ENCODE results near the gene FBN3.
"Not testable (repeated sequence)": the region's sequence is repeated elsewhere in the genome, so short reads cannot be mapped to it uniquely, and the experiment has no call there.

Gene FBN3

DNA sequence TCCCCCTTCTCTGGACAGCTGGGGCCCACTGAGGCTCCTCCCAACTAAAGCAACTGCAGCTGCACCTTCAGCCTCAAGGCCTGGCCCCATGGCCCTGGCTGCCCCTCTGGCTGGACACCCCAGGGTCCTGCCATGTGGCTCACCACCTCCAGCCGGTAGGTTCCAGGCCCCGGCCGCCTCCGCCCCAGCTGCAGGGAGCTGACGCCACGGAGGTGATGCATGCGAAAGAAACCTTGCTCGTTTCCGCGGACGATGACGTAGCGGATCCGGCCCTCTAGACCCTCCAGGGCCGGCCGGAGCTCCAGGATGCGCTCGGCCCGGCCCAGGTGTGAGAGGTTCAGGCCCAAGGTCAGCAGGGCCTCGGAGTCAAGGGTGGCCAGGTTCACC is 83.5 kb downstream of the FBN3 start:
- no peak for FAIRE-seq
- DNase-seq (ENCODE audit: insufficient read length, low spot score) = no peak

DNA sequence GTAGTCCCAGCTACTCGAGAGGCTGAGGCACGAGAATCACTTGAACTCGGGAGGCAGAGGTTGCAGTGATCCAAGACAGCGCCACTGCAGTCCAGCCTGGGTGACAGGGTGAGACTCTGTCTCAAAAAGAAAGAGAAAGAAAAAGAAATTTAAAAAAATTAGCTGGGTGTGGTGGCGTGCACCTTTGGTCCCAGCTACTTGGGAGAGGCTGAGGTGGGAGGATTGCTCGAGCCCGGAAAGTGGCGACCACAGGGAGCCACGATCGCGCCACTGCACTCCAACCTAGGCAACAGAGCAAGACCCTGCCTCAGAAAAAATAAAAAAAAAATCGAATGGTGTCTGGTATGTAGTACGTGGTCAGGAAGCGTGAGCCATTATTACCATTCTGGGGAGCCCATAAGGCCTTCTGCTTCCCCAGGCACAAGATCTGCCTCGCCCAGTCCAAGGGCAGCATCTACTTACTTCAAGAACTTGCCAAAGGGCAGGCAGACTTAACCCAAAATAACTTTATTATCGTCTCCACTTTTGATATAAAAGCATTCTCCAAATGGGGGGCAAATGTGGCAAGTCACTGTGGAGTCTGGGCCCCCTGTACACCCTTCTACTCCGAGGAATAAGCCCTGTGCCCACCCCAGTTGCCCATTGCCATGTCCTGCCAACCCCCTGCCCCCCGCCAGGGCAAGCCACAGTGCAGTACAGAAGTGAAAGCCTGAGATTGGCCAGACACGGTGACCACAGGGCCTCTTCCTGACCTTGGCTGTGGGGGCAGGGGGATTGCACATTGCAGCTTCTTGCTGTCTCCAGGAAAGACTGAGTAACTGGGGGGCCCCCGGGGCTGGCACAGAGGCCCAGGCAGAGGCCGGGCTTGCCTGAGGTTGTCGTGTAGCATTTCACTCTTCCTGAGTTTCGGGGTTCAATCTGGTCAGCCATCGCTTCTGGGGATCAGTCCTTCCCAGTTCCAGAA is 84.2 kb downstream of the FBN3 start:
- DNase-seq (ENCODE audit: insufficient read length, low spot score) (no peak), FAIRE-seq (no peak)

DNA sequence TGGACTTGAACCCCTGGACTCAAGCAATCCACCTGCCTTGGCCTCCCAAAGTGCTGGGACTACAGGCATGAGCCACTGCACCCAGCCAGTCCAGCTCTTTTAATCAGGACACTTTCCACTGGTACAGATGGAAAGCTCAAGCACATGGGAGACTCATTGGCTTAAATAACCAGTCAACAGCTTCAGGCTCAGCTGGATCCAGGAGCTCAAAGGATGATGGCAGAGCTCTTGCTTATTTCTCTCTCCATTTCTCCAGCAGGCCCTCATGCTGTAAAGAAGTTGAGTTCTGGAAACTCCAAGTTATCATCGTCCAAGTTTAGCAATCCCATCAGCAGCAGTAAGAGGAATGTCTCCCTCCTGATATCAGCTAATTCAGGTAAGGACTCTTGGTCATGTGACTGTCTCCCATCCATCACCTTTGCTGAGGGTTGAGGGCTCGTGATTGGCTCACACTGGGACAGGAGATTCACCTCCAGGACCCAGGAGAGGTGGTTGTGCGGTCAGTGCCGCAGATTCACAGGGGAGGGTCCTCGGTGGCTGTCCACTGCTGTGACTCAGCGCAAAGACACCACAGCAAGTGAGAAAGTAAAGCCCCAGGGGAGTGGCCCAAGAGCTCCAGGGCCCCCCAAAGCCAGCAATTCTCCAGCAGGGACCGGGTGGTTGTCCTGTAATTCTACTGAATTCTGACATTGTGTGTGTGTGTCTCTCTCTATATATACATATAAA is 91.7 kb downstream of the FBN3 start:
- DNase-seq (ENCODE audit: insufficient read length, low spot score) (no peak), FAIRE-seq (no peak)

DNA sequence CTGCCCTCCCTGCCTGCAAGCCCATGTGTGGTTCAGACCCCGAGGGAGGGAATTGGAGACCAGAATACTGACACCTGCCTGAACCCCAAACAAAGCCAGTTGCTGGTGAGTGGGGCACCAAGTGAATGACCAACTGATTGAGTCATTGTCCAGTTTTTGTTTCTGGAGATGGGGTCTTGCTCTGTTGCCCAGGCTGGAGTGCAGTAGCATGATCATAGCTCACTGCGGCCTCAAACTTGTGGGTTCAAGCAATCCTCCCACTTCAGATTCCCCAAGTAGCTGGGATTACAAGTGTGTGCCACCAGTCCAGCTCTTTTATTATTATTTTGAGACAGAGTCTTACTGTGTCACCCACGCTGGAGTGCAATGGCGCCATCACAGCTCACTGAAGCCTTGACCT is 92.9 kb downstream of the FBN3 start:
- FAIRE-seq = no peak
- no peak for DNase-seq (ENCODE audit: insufficient read length, low spot score)

DNA sequence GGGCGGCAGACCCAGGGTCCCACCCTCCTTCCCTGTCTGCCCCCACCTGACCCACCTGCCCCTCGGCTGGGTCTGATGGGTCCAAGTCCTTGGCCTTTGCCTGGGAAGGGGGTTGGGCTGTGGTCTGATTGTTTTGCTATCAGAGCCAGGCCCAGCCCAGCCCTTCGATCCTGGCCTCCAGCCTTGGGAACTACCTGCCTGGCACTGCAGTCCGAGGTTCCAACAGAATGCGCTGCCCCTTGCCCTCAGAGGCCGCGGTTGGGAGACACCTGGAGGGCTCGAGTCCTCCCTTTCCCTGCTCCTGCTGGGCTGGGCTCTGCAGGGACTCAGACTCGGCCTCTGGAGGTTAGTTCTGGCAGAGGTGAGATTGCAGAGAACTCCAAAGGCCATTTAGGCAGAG is 95.2 kb downstream of the FBN3 start:
- DNase-seq (ENCODE audit: insufficient read length, low spot score) (no peak), FAIRE-seq (no peak)

DNA sequence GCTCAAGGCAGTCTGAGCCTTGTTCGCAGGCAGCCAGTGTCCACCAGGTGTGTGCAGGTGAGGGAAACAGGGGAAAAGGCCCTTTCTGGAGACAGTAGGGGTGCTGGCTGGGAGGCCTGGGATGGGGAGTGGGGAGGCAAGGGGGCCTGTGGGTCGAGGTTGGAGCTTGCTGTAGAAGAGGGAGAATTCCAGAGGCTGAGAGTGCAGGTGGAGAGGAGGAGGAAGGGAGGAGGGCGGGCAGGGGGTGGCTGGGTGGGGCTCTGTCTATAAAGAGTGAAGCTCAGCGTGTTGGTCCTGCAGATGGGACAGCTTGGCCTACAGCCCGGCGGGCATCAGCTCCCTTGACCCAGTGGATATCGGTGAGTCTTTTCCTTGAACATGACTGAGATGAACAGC is 96.9 kb downstream of the FBN3 start, which contains the start of gene CCL25:
CCL25 (plus strand) TSS at position 297 of the 396 bp plus-strand sequence. CDS start 290 bp downstream, outside the sequence.
- no peak for DNase-seq (ENCODE audit: insufficient read length, low spot score)
- FAIRE-seq = no peak

DNA sequence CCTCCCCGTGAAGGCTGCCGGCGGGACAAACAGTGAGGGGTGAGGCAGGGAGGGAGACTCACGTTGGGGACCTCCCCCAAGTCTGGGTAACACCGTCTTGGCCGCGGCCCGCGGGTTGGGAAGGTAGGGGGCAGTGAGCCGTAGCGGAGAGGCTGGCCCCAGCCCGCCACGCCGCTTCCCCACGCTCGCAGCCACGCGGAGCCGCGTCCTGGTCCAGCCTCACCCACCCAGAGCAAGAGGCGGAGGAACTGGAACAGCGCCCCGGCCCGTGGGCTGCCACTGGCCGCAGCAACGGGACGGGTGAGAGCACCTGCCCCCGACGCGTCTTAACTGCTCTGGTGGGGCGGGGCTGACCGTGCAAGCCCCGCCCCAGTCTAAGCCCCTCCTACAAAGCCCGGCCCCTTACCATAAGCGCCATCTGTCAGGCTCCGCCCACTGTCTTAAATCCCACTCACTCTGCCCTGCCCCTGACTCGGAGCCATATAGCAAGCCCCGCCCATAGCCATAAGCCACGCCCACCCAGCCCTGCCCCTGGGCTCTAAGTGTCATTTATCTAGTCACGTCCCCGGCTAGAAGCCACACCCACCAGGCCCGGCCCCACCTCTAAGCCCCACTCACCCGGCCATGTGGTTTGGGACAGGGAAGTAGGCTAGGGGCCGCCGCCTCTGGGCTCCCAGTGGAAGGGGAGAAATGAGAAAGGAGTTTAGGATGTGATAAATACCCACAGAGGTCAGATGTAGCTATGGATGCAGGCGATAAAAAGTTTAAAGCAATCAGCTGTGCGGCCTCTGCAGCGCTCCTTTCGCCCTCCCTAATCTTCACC is 98.9 kb downstream of the FBN3 start:
- peak; percentile 80 for FAIRE-seq
- peak; percentile 69 for DNase-seq (ENCODE audit: insufficient read length, low spot score)

DNA sequence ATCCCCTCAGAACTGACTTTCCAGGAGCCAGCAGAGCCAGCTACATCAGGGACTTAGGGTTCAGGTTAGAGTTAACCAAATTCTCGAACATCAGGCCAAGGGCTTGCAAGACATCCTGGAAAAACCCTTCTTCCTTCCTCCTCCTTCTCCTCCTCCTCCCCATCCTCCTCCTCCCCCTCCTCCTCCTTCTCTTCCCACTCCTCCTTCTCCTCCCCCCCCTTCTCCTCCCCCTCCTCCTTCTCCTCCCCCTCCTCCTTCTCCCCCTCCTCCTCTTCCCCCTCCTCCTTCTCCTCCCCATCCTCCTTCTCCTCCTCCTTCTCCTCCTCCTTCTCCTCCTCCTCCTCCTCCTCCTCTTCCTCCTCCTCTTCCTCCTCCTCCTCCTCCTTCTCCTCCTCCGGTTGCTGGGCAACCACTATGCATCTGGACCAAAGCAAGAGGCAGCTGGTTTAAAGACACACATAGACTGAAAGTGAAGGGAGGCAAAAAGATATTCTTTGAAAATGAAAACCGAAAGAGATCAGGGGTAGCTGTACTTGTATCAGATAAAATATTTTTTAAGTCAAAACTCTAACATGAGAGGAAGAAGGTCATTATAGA is 102.7 kb downstream of the FBN3 start:
- FAIRE-seq (no peak), DNase-seq (ENCODE audit: insufficient read length, low spot score) (no peak)

DNA sequence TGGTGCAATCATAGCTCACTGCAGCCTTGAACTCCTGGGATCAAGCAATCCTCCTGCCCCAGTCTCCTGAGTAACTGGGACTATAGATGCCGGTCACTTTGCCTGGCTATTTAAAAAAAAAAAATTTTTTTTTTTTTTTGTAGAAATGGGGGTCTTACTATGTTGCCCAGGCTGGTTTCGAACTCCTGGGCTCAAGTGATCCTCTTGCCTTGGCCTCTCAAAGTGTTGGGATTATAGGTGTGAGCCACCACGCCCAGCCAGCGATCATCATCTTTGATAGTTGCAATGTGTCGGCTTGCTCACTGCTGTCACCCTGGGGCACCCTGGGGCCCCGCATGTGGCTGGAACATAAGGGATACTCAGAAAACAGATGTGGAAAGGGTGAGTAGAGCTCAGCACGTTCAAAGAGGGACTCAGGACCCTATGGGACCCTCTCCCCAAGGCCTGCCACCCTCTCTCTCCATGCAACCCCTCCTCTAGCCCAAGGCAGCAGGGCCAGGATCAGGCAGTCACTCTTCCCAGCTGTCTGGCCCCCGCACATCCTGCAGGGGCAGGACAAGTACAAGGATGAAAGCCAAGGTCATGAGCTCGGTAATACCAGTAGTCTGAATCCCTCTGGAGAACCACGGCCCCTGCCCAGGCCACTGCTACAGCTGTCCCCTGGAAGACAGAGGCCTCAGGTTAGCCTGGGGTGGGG is 103.4 kb downstream of the FBN3 start:
- DNase-seq (ENCODE audit: insufficient read length, low spot score) = no peak
- FAIRE-seq = no peak

DNA sequence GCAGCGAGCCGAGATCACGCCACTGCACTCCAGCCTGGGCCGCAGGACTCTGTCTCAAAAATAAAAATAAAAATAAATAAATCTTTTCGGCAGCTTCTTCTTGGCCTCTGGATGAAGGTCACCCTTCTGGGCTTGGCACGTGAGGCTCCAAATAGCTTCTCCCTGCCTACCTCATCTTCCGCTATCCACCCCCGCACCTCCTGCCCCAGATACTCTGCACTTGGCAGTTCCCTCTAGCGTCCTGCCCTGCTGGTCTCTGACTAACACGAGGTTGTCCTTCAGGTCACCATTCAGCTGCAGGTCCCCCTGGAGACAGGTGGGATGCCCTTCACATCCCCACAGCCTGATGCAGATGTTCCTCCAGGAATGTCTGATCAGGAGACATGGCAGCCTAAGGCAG is 105.4 kb downstream of the FBN3 start:
- DNase-seq (ENCODE audit: insufficient read length, low spot score) (no peak), FAIRE-seq (no peak)

DNA sequence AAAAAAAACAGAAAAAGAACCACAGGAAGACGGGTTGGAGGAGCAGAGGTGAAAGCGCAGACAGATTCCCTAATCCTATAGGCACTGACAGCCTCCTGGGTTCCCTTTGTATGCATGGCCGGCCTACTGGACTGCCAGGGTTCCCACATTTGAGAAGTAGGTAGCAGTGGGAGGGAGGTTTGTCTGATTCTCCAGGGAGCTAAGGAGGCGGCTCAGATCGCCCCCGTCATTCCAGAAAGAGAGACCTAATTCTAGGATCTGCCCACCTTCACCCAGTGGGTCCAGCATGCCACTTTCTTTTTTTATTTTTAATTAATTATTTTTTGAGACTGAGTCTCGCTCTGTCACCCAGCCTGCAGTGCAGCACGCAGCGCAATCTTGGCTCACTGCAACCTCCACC is 106.5 kb downstream of the FBN3 start:
- DNase-seq (ENCODE audit: insufficient read length, low spot score) (no peak), FAIRE-seq (no peak)

DNA sequence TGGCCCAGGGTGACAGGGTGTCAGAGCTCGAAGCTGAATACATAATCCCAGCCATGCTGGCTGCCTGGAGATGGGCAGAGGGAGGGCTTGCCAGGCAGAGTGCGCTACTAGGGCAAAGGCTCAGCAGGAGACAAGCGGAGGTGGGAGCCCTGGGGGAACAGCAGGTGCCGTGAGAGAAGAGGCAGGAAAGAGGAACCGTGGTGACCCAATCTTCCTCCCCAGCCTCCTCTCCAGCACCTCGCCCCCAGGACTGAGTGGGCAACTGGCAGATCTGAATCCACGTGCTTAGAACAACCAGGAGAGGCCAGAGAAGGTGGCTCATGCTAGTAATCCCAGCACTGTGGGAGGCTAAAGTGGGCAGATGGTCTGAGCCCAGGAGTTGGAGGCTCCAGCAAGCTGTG is 107.9 kb downstream of the FBN3 start:
- no peak for FAIRE-seq
- DNase-seq (ENCODE audit: insufficient read length, low spot score) = no peak

DNA sequence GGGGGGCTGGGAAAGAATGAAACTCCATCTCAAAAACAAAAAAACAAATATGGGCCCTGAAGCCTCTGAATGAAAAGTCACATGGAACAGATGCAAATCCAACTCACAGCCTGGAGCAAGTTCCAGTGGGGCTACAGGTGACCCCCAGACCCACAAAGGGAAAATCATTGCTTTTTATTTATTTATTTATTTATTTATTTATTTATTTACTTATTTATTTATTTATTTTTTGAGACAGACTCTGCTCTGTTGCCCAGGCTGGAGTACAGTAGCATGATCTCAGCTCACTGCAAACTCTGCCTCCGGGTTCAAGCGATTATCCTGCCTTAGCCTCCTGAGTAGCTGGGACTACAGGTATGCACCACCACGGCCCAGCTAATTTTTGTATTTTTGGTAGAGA is 110.2 kb downstream of the FBN3 start:
- no peak for FAIRE-seq
- DNase-seq (ENCODE audit: insufficient read length, low spot score) = no peak

DNA sequence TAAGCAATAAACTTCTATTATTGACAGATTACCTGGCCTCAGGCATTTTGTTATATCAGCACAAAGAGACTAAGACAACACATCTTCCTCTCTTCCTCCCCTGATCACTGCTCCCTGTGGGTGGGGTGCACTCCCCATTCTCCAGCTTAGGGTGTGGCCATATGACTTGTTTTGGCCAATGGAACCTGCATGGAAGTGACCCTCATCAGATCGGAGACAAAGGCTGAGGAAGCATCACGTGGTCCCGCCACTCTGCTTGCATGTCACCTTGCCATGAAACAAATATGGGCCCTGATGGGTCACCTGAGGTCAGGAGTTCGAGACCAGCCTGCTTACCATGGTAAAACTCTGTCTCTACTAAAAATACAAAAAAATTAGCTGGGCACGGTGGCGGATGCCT is 110.6 kb downstream of the FBN3 start:
- no peak for FAIRE-seq

DNA sequence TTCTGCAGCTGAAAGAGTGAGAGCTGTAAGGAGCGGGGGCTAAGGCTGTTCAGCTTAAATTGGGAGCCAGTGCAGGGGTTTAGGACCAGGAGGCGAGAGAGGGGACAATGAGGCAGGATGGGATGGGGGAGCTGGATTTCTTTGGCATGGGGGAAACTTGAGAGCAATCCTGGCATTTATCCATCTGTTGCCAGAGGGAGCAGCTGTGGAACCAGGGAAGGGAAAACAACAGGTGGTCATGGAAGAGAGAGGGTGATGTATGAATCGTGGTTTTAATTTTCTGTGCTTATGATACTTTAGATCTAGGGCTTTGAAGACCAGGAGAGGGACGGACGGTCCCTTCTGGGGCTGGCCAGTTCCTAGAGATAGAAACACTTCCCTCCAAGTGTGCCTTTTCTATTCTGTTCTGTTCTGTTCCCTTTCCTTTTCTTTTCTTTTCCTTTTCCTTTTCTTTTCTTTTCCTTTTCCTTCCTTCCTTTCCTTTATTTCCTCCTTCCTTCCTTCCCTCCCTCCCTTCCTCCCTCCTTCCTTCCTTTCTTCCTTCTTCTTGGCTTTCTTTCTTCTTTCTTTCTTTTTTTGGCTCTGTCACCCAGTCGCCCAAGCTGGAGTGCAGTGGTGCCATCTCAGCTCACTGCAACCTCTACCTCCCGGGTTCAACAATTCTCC is 112.8 kb downstream of the FBN3 start:
- FAIRE-seq = no peak
- DNase-seq (ENCODE audit: insufficient read length, low spot score) = no peak

More for the DNA sequence above, 110.6 kb downstream of the FBN3 start:
- DNase-seq (ENCODE audit: insufficient read length, low spot score) = no peak

DNA sequence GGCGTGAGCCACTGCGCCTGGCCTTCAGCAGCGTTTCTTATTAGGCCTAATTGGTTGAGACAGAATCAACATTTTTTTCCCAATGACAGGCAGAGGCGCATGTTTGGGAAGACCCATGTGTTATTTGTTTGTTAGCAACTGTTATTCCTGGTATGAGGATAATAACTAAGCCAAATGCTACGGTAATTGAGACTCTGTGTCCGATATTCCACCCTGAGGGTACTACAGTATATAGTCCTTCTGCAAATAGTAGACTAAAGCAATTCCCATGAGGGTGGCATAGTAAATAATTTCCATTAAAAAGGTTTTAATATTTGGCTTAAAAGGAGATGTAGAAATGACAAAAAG is 115.2 kb downstream of the FBN3 start:
- FAIRE-seq (no peak), DNase-seq (ENCODE audit: insufficient read length, low spot score) (no peak)

DNA sequence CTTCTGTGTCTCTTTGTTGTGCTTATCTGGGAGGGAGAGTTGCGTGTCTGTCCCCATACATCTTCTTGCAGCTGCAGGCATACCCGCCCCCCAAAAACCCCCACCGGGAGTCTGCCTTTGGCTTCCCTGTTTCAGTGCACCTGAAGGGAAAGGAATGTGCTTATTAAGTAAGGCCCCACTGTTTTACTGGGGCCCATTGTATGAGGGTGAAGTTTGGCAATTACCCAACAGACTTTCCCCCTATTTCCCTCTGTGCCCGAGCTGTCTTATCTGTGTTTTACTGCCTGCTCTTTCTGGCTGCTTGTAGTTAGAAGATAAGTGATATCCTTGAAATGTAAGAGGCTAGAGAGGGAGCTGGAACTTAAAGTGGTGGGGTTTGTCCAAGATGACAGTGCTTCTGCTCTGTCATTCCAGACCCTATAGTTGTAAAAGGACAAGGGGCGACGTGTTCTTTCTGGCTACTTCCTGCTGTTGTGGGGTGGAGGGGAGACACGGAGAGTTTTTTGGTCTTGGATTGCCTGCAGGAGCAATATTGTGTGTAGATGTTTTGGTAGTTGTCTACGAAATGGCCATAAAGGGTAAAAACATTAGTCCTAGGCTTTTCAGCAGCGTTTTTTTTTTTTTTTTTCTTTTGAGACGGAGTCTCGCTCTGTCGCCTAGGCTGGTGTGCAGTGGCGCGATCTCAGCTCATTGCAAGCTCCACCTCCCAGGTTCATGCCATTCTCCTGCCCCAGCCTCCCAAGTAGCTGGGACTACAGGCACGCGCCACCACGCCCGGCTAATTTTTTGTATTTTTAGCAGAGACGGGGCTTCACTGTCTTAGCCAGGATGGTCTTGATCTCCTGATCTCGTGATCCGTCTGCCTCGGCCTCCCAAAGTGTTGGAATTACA is 115.9 kb downstream of the FBN3 start:
- DNase-seq (ENCODE audit: insufficient read length, low spot score); FAIRE-seq: not testable (repeated sequence)

DNA sequence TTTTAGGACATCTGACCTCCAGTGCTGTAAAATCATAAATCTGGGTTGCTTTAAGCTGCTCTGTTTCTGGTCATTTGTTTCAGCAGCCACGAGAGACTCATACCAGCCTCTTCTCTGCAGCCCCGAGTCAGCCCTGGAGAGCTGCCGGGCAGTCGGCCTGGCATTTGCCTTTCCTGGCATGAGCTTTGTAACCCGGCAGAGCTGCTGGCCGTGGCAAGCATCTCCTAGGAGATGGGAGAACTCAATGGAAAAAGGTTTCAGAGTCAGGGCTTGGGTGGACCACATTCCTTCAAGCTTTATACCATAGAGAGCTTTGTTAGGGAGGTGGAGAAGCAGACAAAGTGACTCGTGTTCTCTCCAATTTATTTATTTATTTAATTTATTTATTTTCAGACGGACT is 118.4 kb downstream of the FBN3 start:
- DNase-seq (ENCODE audit: insufficient read length, low spot score) = no peak
- FAIRE-seq = no peak

All from HTR-8/SVneo (cell line).